Colonic mucosa (tissue), 4 donors: ENCODE data around the gene OR6M1. TPM values are rescaled to one million over a fixed set of nuclear protein-coding genes. Genes with fewer than 3 reads are reported as not detected.

Experiments
- DNase-seq: peaks from one replicate; pipeline ENCODE4 v3.0.0-alpha.2; 2020
- H3K27ac ChIP-seq: fragments of 200-600 bp; one replicate; pipeline ENCODE4 v1.8.0; 2021
- H3K27me3 ChIP-seq: fragments of 200-600 bp; one replicate; pipeline ENCODE4 v1.8.0; 2021
- H3K36me3 ChIP-seq: fragments of 200-600 bp; one replicate; pipeline ENCODE4 v1.8.0; 2021
- H3K4me1 ChIP-seq: fragments of 200-600 bp; one replicate; pipeline ENCODE4 v1.8.0; 2021; ENCODE audit warnings: mild to moderate bottlenecking
- H3K4me3 ChIP-seq: fragments of 200-600 bp; one replicate; pipeline ENCODE4 v1.8.0; 2021
- H3K9ac ChIP-seq, 2 donors: one replicate each; pipeline ENCODE4 v1.7.0; 2013; ENCODE audit warnings: control low read depth in 2 of 2, low read depth in 2 of 2, low read length in 2 of 2
- H3K9me3 ChIP-seq: fragments of 200-600 bp; one replicate; pipeline ENCODE4 v1.8.0; 2021
- intact Hi-C: fragments of 100-400 bp; cut with DNase I; formaldehyde crosslinking; loops from one replicate; pipeline ENCODE4 v1.14.1; 2022
- total RNA-seq, 2 donors: library from RNA; stranded (reverse); fragmentation: NEBNext Ultra II Directional in 1 of 2; extraction: Animal tissue kit (Norgen Biotek cat#: 25700) in 1 of 2; gene quantifications; one replicate each; pipeline ENCODE4 v1.2.1, GENCODE V29; 2021
- TF ChIP-seq, protein P1 (sequence below): fragments of 200-600 bp; IDR thresholded peaks from one replicate; pipeline ENCODE4 v1.8.0; 2022; ENCODE audit warnings: antibody characterized with exemption, mild to moderate bottlenecking
- donor health status: healthy.
- donor health status: DM: no; HTN: no; CAD: no.
- donor health status: DM: no; HTN: no; CAD: no.

The OR6M1 gene
- total RNA-seq, 2 donors from 2014 or later: not detected

DNA sequence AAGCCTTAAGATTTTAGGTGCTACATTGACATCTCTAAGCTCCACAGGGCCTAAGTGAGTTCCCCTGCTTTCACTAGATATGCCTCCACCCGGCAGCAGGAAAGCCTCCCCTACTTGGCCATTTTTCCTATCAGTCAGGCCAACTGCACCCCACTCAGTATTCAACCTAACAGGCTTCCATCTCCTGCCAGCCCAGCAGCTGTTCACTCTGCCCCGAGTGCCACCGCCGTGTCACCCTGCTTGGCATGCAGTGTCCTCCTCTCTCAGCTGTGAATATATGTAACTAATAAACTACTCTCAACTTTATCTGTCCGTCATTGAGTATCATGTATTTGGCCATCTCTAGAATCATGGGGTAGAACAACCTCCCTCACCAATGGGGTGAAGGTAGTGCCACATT is 9.0 kb upstream of the OR6M1 start:
- no peak overlapping the region for H3K27ac ChIP-seq

GRCh38 chr11:123801765-123802164 is 4.4 kb downstream of the OR6M1 start:
- no peaks in the 10 kb centered on the region for H3K4me1 ChIP-seq
- DNase-seq: no peak
- no peaks in the 10 kb centered on the region for H3K27me3 ChIP-seq
- no peak overlapping the region for H3K4me3 ChIP-seq
- TF ChIP-seq, protein P1, sequence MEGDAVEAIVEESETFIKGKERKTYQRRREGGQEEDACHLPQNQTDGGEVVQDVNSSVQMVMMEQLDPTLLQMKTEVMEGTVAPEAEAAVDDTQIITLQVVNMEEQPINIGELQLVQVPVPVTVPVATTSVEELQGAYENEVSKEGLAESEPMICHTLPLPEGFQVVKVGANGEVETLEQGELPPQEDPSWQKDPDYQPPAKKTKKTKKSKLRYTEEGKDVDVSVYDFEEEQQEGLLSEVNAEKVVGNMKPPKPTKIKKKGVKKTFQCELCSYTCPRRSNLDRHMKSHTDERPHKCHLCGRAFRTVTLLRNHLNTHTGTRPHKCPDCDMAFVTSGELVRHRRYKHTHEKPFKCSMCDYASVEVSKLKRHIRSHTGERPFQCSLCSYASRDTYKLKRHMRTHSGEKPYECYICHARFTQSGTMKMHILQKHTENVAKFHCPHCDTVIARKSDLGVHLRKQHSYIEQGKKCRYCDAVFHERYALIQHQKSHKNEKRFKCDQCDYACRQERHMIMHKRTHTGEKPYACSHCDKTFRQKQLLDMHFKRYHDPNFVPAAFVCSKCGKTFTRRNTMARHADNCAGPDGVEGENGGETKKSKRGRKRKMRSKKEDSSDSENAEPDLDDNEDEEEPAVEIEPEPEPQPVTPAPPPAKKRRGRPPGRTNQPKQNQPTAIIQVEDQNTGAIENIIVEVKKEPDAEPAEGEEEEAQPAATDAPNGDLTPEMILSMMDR: no peak
- no peaks in the 10 kb centered on the region for H3K9me3 ChIP-seq
- H3K9ac ChIP-seq: no peak overlapping the region
- H3K36me3 ChIP-seq: no peaks in the 10 kb centered on the region
- intact Hi-C loops: no loop called here
- H3K27ac ChIP-seq: no peak overlapping the region

More for the DNA sequence above, 9.0 kb upstream of the OR6M1 start:
- no peak for DNase-seq
- H3K9me3 ChIP-seq: no peaks in the 10 kb centered on the region
- no peak overlapping the region for H3K9ac ChIP-seq
- intact Hi-C loops: no loop called here
- H3K36me3 ChIP-seq: no peaks in the 10 kb centered on the region
- TF ChIP-seq, protein P1: no peak
- H3K27me3 ChIP-seq: no peaks in the 10 kb centered on the region
- H3K4me1 ChIP-seq: no peaks in the 10 kb centered on the region
- no peak overlapping the region for H3K4me3 ChIP-seq

- DNase-seq: no peak
- Histone ChIP-seq H3K9ac (no peak overlapping the region), H3K27me3 (no peaks in the 10 kb centered on the region), H3K9me3 (no peaks in the 10 kb centered on the region), H3K4me3 (no peak overlapping the region), H3K36me3 (no peaks in the 10 kb centered on the region), H3K27ac (no peak overlapping the region), H3K4me1 (no peaks in the 10 kb centered on the region)
- intact Hi-C loops: no loop called here
- TF ChIP-seq, protein P1: no peak
Measured at GRCh38 chr11:123800036-123800435, 6.1 kb downstream of the OR6M1 start.

- Histone ChIP-seq H3K27me3 (no peaks in the 10 kb centered on the region), H3K4me1 (no peaks in the 10 kb centered on the region), H3K9me3 (no peaks in the 10 kb centered on the region), H3K9ac (no peak overlapping the region), H3K27ac (no peak overlapping the region), H3K4me3 (no peak overlapping the region), H3K36me3 (no peaks in the 10 kb centered on the region)
- no peak for DNase-seq
- intact Hi-C loops: no loop called here
- TF ChIP-seq, protein P1: no peak
Measured at GRCh38 chr11:123799438-123799837, 6.7 kb downstream of the OR6M1 start.

DNA sequence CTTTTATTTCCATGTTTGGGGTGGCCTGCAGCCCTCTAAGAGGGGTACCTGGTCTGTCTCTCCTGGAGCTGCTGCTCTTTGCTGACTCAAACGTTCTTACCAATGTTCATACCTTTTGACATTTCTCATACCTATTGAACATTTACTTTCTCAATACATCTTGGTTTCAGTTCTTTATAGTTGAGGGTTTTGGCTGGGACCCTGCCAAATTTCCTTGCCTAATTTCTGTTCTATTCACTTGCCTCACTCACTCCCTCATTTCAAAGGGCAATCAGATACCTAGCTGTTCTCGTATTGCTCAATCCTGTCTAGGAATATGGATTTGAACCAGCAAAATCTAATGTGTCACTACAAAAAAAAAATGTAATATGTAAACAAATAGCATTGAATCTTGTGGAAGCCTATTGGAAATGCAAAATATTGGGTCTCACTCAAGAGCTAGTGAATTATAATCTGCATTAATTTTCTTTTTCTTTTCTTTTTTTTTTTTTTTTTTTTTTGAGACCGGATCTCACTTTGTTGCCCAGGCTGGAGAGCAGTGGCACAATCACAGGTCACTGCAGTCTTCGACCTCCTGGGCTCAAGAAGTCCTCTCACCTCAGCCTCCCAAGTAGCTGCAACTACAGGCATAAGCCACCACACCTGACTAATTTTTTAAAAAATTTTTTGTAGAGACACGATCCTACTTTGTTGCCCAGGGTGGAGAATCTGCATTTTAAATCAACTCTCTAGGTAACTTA is 7.5 kb downstream of the OR6M1 start:
- no peak overlapping the region for H3K27ac ChIP-seq
- DNase-seq: no peak
- H3K4me1 ChIP-seq: no peaks in the 10 kb centered on the region

More for the DNA sequence above, 7.5 kb downstream of the OR6M1 start:
- intact Hi-C loops: no loop called here
- no peak overlapping the region for H3K4me3 ChIP-seq
- H3K9me3 ChIP-seq: no peaks in the 10 kb centered on the region
- no peaks in the 10 kb centered on the region for H3K27me3 ChIP-seq
- H3K36me3 ChIP-seq: no peaks in the 10 kb centered on the region
- TF ChIP-seq, protein P1: no peak
- H3K9ac ChIP-seq: no peak overlapping the region
